Epithelial cell of proximal tubule (primary cell): ENCODE data around the gene SRM. TPM values are rescaled to one million over a fixed set of nuclear protein-coding genes. Genes with fewer than 3 reads are reported as not detected.

Source experiments
- DNase-seq: peaks from one replicate; pipeline ENCODE4 v3.0.0-alpha.2; 2011; ENCODE audit warnings: low read depth
- H3K4me3 ChIP-seq: 2 replicates; pipeline ENCODE4 v1.5.1; 2011; ENCODE audit warnings: low read depth, mild to moderate bottlenecking, low read length
- CTCF ChIP-seq: conservative IDR thresholded peaks from 2 replicates; pipeline ENCODE4 v1.5.1; 2012; ENCODE audit warnings: low read depth, mild to moderate bottlenecking, low read length
- total RNA-seq: library from RNA; depleted of rRNA; stranded (reverse); fragments of >200 nt; gene quantifications from 2 replicates; pipeline ENCODE4 v1.2.3, GENCODE V29; 2015

SRM gene
- total RNA-seq, 1 donor from 2014 or later = 78.0 TPM

DNA sequence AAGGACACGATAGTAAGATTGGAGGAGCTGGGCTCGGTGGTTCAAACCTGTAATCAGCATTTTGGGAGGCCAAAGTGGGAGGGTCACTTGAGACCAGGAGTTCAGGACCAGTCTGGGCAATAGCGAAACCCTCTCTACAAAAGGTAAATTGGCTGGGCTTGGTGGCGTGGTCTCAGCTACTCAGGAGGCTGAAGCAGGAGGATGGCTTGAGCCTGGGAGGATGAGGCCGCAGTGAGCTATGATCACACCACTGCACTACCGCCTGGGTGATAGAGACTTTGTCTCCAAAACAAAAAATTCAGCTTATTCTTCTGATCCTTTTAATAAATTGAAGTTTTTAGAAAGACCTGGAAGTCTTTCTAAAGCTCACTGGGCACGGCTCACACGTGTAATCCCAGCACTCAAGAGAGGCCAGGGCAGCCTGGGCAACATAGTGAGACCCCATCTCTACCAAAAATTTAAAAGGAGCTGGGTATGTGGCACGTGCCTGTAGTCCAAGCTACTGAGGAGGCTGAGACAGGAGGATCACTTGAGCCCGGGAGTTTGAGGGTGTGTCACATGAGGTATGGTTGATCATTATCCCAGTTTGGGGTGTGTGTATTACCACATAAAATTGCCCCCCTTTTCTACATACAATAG, 28.1 kb downstream of the SRM start:
- no peak for DNase-seq
- H3K4me3 ChIP-seq = no peak overlapping the region
- no peak for TF ChIP-seq CTCF

DNA sequence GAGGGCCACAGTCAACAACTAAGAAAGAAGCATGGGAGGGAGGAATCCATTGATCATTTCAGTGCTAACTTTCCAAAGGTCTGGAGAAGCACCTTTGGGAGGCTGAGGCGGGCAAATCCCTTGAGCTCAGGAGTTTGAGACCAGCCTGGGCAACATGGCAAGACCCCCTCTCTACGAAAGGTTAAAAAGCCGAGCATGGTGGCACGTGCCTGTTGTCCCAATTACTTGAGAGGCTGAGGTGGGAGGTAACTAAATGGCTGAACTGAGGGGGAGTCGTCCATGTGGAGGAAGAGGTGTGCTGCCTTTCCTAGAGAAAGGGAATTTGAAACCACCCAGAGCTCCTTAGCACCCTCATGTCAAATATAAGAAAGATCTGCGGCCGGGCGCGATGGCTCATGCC, 29.0 kb downstream of the SRM start:
- H3K4me3 ChIP-seq = no peak overlapping the region
- no peak for TF ChIP-seq CTCF
- DNase-seq = no peak

DNA sequence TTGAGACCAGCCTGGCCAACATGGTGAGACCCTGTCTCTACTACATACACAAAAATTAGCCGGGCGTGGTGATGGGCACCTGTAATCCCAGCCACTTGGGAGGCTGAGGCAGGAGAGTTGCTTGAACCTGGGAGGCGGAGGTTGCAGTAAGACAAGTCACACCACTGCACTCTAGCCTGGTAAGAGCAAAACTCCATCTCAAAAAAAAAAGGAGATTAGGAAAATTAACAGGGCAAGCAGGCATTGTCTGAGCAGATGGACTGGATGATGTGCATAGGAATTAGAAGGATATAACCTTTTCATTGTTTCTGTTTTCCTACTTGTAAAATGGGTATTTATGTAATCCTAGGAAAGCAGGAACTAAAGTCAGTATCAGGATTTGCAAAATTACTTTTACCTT, 31.8 kb downstream of the SRM start:
- no peak for DNase-seq
- H3K4me3 ChIP-seq = no peak overlapping the region
- TF ChIP-seq CTCF = no peak

- DNase-seq = no peak
- no peak for TF ChIP-seq CTCF
- H3K4me3 ChIP-seq = no peak overlapping the region
Observed at GRCh38 chr1:11027316-11027715, 32.5 kb downstream of the SRM start.

- no peak for TF ChIP-seq CTCF
- no peak overlapping the region for H3K4me3 ChIP-seq
- DNase-seq = no peak
Observed at GRCh38 chr1:11026903-11027302, 32.9 kb downstream of the SRM start.

GRCh38 chr1:11026052-11026451, 33.8 kb downstream of the SRM start:
- no peak overlapping the region for H3K4me3 ChIP-seq
- no peak for DNase-seq
- no peak for TF ChIP-seq CTCF

DNA sequence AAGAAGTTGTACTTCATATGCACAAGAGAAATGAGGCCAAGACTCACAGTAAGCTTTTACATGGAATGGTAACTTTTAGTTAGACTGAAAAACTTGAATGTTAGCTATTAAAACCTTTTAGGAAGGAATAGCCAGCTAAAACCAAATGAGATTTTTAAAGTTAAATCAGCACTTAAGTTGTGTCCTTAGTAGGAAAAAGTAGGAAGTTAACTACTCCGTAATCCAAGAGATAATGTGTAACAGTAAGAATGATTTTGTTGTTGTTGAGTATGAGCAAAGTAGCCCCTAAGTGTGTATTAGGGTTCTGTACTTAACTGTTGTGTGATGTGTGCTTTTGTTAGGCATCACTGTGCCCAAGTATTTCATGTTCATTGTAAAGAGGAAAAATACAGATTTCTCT, 34.2 kb downstream of the SRM start:
- no peak overlapping the region for H3K4me3 ChIP-seq
- no peak for DNase-seq
- no peak for TF ChIP-seq CTCF
